Left hindlimb (tissue), 1 donor: ENCODE results near the gene GYPE.
A peak's percentile ranks its signal among the peaks of the same experiment; 100 is the strongest.
"Not testable (repeated sequence)": the region's sequence is repeated elsewhere in the genome, so short reads cannot be mapped to it uniquely, and the experiment has no call there.

ENCODE experiments used
- DNase-seq: peaks from one replicate; pipeline ENCODE4 v3.0.0-alpha.2; 2018

GYPE gene

DNA sequence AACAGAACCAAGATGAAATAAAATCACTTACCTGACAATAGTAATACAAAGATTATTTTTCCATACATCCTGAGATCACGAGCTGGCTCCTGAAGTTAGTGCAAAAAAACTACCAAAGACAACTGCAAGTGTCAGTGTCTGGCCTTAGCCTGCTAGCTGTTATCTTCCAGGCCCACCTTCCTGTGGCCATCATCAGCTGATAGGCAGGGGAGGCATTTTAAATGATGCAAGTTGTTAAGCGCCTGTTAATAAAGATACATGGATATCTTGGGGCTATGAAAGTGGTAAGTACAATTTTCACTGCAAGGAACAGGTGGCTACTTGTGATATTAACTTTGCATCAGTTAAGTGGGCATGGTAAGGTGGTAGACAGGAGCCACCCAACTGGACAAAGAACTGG lies at the start of gene GYPE:
GYPE (minus strand) TSS at position 120 of the 400 bp plus-strand sequence; CDS start at position 68, 52 bp downstream.
- not testable (repeated sequence) for DNase-seq

DNA sequence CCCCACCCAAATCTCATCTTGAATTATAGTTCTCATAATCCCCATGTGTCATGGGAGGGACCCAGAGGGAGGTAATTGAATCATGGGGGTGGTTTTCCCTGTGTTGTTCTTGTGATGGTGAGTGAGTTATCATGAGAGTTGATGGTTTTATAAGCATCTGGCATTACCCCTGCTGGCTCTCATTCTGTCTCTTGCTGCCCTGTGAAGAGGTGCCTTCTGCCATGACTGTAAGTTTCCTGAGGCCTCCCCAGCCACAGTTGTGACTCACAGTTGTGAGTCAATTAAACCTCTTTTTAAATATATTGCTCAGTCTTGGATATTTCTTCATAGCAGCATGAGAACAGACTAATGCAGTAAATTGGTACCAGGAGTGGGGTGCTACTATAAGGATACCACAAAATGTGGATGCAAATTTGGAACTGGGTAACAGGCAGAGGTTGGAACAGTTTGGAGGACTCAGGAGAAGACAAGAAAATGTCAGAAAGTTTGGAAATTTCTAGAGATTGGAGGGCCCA lies 46.2 kb upstream of the GYPE start:
- not testable (repeated sequence) for DNase-seq

- not testable (repeated sequence) for DNase-seq
These were observed 45.6 kb upstream of the GYPE start for GRCh38 chr4:143950967-143951366.

DNA sequence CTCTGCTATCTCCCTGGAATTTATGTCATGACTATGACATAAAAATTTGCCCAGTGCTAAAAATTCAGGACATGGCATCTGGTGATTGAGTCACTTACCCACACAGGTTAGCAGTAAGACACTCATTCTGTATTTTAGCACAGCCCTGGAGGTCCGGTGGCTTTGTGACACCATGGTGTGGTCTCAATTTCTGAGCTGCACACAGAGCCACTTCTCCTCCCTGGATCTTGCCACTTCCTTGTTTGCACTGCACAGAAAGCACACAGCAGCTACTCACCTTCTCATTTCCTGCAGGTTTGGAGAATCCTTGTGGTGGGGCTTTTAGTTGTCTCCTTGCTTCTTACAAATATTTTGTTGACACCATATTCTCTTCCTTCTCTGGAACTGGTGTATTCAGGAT lies 44.8 kb upstream of the GYPE start:
- DNase-seq, result not testable (repeated sequence)

GRCh38 chr4:143947493-143947892 lies 42.1 kb upstream of the GYPE start:
- DNase-seq, result not testable (repeated sequence)

GRCh38 chr4:143940708-143941107 lies 35.3 kb upstream of the GYPE start:
- not testable (repeated sequence) for DNase-seq

GRCh38 chr4:143939528-143939927 lies 34.2 kb upstream of the GYPE start:
- DNase-seq, result no peak

DNA sequence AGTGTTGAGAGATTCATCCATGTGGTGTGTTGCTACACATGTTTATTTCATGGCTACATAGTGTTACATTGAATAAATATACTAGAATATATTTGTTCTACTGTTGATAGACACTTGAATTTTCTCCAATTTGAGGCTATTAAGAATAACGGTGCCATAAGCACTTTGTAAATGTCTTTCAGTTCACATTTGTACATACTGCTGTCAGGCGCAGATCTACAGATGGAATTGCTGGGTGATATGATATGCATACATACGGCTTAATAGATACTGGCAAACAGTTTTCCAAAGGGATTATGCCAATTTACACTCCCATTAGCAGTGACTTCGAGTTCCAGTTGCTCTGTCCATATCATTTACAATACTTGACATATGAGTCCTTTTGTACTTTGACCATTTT lies 33.5 kb upstream of the GYPE start:
- DNase-seq, result not testable (repeated sequence)

- no peak for DNase-seq
These were observed 15.8 kb upstream of the GYPE start for GRCh38 chr4:143921181-143921580.

GRCh38 chr4:143916485-143916884 lies 11.1 kb upstream of the GYPE start:
- DNase-seq, result not testable (repeated sequence)

DNA sequence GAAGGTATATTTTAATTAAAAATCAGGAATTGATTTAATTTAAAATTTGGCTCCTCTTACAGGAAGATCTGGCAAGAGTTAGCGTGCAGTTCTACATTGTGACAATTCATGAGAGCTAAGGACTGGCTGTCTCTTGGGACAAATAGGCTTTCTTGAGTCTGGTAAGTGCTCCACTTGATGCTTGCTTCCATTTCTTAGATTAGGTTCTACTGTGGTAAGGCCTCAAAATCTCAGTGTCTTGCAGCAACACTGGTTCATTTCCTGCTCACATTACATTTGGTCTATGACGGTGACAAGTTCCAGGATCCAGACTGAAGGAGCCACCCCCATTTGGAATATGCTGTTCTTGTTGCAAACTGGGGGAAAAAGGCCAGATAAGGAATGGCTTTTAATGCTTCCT lies 7.1 kb upstream of the GYPE start:
- DNase-seq, result not testable (repeated sequence)

- peak; percentile 39 for DNase-seq
These were observed 6.4 kb upstream of the GYPE start for GRCh38 chr4:143911528-143912417.

DNA sequence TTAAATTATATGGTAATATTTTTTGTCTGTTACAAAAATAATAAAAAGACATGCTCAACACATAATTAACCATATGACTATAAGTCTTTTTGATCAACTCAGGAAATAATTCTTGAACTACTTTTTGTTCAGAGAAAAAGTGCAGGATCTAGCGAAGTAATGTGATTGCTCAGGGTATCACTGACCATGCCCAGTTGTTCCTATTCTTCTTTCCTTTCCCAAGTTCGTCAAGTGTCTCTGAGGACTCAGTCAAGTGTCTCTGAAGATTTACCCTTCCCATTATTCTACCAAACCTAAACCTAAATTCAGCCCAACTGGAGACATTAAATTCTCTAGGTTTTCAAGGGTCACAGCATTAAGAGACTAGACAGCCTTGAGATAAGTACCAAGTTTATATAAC lies 5.5 kb upstream of the GYPE start:
- DNase-seq, result not testable (repeated sequence)

DNA sequence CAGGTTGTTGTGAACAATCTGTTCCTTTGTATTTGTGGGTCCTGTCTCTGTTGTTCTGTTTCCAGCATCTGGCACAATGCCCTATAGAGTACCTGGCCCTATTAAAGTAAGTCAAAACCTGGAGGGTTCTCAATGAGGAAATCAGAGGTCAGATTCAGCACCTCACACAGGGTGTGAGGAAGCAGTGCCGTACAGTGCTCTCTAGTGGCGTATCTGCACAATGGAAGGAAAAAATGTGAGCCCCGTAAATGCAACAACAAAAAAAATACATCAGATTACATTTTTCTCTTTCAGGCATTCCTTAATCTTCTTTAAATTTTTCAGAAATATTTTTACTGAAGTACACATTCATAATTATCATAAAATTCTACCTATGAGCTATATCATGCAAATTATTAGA lies 2.5 kb upstream of the GYPE start:
- DNase-seq, result not testable (repeated sequence)

GRCh38 chr4:143904431-143904830 lies 928 bp downstream of the GYPE start:
- DNase-seq, result not testable (repeated sequence)

DNA sequence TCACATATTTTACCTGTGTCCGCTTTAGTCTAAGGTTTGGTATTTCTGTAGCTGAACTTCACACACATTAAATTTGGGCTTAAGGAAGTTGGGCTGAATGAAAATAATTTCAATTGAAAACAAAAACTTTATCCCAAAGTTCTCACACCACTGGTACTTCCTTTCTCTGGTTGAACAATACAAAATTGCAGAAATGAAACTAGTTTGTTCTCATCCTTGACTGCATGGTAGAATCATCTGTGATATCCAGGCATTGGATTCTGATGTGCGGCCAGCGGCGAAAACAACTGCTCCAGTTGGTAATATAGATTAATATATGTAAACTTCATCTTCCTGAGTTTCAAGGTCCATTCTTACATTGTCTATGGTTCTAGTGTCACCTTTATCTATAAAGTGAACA lies 15.0 kb downstream of the GYPE start:
- not testable (repeated sequence) for DNase-seq

- DNase-seq, result not testable (repeated sequence)
These were observed 17.2 kb downstream of the GYPE start for GRCh38 chr4:143888189-143888588.

DNA sequence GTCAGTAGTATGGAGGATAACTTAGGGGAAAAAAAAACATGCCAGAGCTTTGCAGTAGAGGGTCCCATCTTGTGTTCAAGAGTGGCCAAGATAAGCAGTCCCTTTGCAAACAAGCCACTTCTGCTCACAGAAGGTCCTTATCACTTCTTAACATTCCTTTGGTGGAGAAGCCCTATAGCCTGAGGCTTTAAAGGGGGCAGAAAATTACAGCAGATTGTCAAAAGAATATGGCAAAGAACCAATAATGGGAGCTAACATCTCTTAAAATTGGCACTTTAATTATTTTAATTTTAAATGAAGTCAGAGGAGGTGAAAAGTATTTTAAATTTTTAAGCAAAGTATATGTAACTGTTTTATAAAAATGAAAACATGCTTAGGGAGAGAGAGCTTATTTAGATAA lies 20.4 kb downstream of the GYPE start:
- DNase-seq, result not testable (repeated sequence)

DNA sequence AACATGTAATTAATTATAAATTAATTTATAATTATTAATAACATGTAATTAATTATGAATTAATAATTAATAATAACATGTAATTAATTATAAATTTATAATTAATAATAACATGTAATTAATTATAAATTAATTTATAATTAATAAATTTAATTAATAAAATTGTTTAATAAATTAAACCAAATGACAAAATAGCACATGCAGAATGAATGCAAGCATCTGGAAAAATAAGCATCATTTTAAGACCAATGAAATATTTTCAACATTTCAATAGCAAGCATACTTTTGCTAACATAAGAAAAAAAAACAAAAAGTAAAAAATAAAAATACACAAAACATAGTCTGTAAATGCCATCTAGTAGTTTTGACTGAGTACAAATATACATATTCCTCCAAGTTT lies 21.8 kb downstream of the GYPE start:
- DNase-seq, result no peak

- DNase-seq, result no peak
These were observed 22.5 kb downstream of the GYPE start for GRCh38 chr4:143882892-143883291.

DNA sequence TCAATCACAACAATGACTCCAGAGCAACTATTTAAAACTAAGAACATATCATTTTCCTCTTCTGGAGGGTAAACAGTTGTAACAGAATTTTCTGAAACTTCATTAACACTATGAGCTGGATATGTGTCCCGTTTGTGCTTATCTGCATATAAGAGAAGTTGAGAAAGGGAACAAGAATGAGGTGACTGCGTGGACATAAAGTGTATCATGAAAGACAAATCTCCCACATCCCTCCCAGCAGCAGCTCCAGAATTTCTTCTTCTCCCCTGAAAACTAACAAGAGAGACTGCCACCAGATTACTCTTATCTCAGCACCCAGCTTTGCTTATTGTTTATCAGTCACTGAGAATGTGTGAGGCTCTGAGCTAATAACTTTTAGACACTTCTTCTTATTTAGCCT lies 25.8 kb downstream of the GYPE start:
- DNase-seq, result not testable (repeated sequence)

DNA sequence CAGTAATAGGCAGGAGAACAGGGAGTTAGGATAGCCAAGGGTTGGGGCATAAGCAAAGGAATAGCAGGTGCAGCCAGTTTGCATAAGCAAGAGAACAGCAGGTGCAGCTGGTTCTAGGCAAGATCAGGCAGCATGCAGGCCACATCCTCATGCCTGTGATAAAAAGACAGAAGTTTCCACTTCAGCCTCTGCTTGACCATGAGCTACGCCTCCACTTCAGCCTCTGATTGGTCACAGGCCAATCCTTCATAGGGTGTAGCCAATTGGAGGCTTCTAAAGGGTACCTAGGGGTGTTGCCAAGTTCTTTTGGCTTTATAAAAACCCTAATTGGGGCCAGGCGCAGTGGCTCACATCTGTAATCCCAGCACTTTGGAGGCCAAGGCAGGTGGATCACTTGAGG lies 30.0 kb downstream of the GYPE start:
- not testable (repeated sequence) for DNase-seq

DNA sequence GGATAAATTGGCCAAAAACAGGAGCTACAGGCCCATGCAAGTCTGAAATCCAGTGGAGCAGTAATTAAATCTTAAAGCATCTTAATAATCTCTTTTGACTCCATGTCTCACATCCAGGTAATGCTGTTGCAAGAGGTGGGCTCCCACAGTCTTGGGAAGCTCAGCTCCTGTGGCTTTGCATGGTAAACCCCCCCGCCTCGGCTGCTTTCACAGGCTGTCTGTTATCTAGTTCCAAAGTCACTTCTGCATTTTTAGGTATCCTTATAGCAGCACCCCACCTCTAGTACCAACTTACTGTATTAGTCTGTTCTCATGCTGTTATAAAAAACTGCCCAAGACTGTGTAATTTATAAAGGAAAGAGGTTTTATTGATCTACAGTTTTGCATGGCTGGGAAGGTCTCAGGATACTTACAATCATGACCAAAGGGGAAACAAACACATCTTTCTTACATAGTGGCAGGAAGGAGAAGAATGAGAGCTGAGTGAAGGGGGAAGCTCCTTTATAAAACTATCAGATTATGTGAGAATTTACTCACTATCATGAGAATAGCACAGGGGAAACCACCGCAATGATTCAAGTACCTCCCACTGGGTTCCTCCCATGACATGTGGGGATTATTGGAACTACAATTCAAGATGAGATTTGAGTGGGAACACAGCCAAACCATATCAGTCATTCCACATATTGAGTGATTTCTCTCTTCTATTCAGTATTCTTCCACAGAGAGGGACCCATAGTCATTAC lies 34.7 kb downstream of the GYPE start:
- not testable (repeated sequence) for DNase-seq

- not testable (repeated sequence) for DNase-seq
These were observed 35.4 kb downstream of the GYPE start for GRCh38 chr4:143869925-143870324.
